Measurements from ENCODE around the gene UBE2L5. TPM values are rescaled to one million over a fixed set of nuclear protein-coding genes. Genes with fewer than 3 reads are reported as not detected.
"Not testable (repeated sequence)": the region's sequence is repeated elsewhere in the genome, so short reads cannot be mapped to it uniquely, and the experiment has no call there.

Gene UBE2L5
- total and polyA plus RNA-seq, 2 of the 4 experiments (the other 2 are of a cell fraction): 0.18 TPM; not detected in 1

GRCh38 chr13:30461279-30462066 lies 39.2 kb downstream of the UBE2L5 start:
- H2BK120ac ChIP-seq (ENCODE audit: low read depth, low read length); H3K4me3 ChIP-seq (ENCODE audit: insufficient read depth, low read depth, low read length); BruUV-seq (replicated peaks); H3K9me3 ChIP-seq (ENCODE audit: control insufficient read depth, insufficient read depth, low read length); H2BK5ac ChIP-seq (ENCODE audit: low read depth, low read length, poor library complexity, severe bottlenecking); H4K5ac ChIP-seq (ENCODE audit: low read depth, low read length); H4K91ac ChIP-seq (ENCODE audit: insufficient read depth, low read depth, low read length); H3K27me3 ChIP-seq (ENCODE audit: control insufficient read depth, insufficient read depth, low read length); intact Hi-C loops (cut with micrococcal nuclease); H3K14ac ChIP-seq (replicated peaks; ENCODE audit: low read depth, low read length); H3K9ac ChIP-seq (ENCODE audit: low read depth, low read length); H3K9me1 ChIP-seq (ENCODE audit: insufficient read depth, low read length); H2AK5ac ChIP-seq (ENCODE audit: low read depth, low read length); POLR2A ChIA-PET (ENCODE audit: unreplicated experiment); H3K4me2 ChIP-seq (ENCODE audit: low read depth, low read length); H3K4me1 ChIP-seq (ENCODE audit: control insufficient read depth, insufficient read depth, low read length); H2BK20ac ChIP-seq (ENCODE audit: low read depth, low read length); dilution Hi-C loops (cut with HindIII; ENCODE audit: low sequenced_read_pairs, unreplicated experiment); H4K20me1 ChIP-seq (ENCODE audit: insufficient read depth, low read length); H3K4ac ChIP-seq (ENCODE audit: low read depth, low read length); H2AK9ac ChIP-seq (replicated peaks; ENCODE audit: low read depth, low read length, poor library complexity); H3K23ac ChIP-seq (ENCODE audit: low read depth, low read length); H3K36me3 ChIP-seq (ENCODE audit: control insufficient read depth, insufficient read depth, low read length); H4K8ac ChIP-seq (ENCODE audit: low read depth in 2 of 2, low read length in 2 of 2); H3K56ac ChIP-seq (ENCODE audit: extremely low read depth, insufficient read depth, low read length); H3K27ac ChIP-seq (ENCODE audit: insufficient read depth, low read length); ATAC-seq (ENCODE audit: low read depth); H3K18ac ChIP-seq (ENCODE audit: low read depth, low read length); H2BK15ac ChIP-seq (ENCODE audit: low read depth, low read length); H2AFZ ChIP-seq (replicated peaks; ENCODE audit: low read length, poor library complexity): not testable (repeated sequence)
- peak; percentile 46 for DNase-seq
- WGBS, 2 experiments (ENCODE audit: extremely low coverage in 2 of 2, insufficient read length in 1 of 2): no CpG with 5 or more reads among the region's 3 CpGs
- CTCF ChIA-PET: interaction anchor here (0.6 to 2.6 kb wide), 8 partner anchors 32 to 688 kb away, joined by 3 to 13 read pairs (median 4); no protein-coding TSS in a partner anchor
- TF ChIP-seq RAD21 (IDR thresholded peaks at IDR 0.05; ENCODE audit: low read length) (peak; percentile 65), SMC3 (IDR thresholded peaks at IDR 0.05; ENCODE audit: low read depth, low read length) (peak; percentile 38; the same call in 1 of the 2 replicates), CTCF (conservative IDR thresholded peaks at IDR 0.05; ENCODE audit: low read depth, low read length) (peak; percentile 48)
- H3K79me1 ChIP-seq (ENCODE audit: low read depth in 1 of 2, low read length in 2 of 2): peaks cover 9 to 12% of the 10 kb centered on the region in 2 experiments; a peak in 3 of 4 replicates
- in situ Hi-C loops (cut with MboI; ENCODE audit: low sequenced_read_pairs): loop anchor here (10.0 to 25.0 kb wide), 3 partner anchors 153 to 583 kb away; partner anchors contain the start of gene USPL1
